ENCODE results near the gene SEMA4A.

SEMA4A gene

GRCh38 chr1:156136970-156137483, 16.4 kb upstream of the SEMA4A start:
- no peak for DNase-seq

DNA sequence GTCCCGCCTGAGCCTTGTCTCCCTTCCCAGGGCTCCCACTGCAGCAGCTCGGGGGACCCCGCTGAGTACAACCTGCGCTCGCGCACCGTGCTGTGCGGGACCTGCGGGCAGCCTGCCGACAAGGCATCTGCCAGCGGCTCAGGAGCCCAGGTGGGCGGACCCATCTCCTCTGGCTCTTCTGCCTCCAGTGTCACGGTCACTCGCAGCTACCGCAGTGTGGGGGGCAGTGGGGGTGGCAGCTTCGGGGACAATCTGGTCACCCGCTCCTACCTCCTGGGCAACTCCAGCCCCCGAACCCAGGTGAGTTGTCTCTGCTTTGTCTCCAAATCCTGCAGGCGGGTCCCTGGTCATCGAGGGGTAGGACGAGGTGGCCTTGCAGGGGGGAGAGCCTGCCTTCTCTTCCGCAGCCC, 14.9 kb upstream of the SEMA4A start:
- no peak for DNase-seq

- DNase-seq = no peak
Observed at GRCh38 chr1:156140879-156141707, 12.3 kb upstream of the SEMA4A start.

- DNase-seq = peak; percentile 19
Observed at GRCh38 chr1:156143765-156144489, 9.5 kb upstream of the SEMA4A start.

GRCh38 chr1:156144742-156145141, 8.6 kb upstream of the SEMA4A start:
- peak; percentile 20 for DNase-seq

- DNase-seq = no peak
Observed at GRCh38 chr1:156145650-156146019, 7.8 kb upstream of the SEMA4A start.

GRCh38 chr1:156146020-156146768, 7.2 kb upstream of the SEMA4A start:
- DNase-seq = peak; percentile 56

- DNase-seq = peak; percentile 39
Observed at GRCh38 chr1:156146769-156147405, 6.5 kb upstream of the SEMA4A start.

GRCh38 chr1:156148216-156148615, 5.2 kb upstream of the SEMA4A start:
- peak; percentile 67 for DNase-seq

GRCh38 chr1:156149374-156150332, 3.7 kb upstream of the SEMA4A start:
- peak; percentile 30 for DNase-seq

- DNase-seq = peak; percentile 42
Observed at GRCh38 chr1:156150333-156151011, 2.9 kb upstream of the SEMA4A start.

- peak; percentile 63 for DNase-seq
Observed at GRCh38 chr1:156151093-156151688, 2.2 kb upstream of the SEMA4A start.

- DNase-seq = no peak
Observed at GRCh38 chr1:156152628-156153027, 757 bp upstream of the SEMA4A start.

DNA sequence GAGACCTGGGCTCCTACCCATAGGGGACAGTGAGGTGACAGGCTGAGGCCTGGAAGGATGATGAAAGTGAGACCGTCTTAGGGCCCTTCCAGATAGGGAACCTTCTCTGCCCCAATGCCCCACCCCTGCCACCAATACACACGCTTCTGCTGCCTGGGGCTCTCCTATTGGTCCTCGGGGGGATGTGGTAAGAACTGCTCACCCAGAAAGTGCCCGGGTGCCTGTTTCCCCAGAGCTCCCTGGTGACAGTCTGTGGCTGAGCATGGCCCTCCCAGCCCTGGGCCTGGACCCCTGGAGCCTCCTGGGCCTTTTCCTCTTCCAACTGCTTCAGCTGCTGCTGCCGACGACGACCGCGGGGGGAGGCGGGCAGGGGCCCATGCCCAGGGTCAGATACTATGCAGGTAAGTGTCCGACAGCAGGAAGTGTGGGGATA, 948 bp downstream of the SEMA4A start:
- DNase-seq = peak; percentile 86

DNA sequence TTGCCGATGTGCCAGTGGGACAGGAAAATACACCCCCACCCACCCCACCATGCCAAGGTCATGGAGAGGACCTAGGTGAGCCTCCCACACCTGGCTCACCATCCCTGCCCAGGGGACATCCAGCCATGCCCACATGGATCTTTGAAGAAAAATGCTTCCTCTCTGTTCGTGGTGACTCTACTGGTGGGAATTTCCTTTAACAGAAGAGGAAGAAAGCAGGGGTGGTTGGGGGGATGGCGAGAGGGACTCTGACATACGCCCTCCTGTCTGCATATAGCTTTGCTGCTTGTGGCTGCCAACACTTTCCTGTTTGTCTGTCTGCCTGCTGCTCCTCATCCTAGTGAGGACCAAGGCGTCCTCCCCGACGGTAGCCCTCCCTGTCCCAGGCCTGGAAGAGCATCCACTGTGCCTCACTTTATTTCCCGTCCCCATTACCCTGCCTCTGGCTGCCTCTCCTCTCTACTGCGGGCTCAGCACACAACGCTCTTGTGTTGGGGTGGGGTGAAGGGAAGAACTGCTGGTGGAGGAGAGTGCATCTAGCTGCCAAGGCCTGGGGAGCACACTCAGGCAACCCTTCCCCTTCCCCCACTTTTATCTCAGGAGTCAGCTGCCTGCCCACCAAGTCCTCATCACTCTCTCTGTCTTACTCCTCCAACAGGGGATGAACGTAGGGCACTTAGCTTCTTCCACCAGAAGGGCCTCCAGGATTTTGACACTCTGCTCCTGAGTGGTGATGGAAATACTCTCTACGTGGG, 2.5 kb downstream of the SEMA4A start:
- DNase-seq = peak; percentile 25

DNA sequence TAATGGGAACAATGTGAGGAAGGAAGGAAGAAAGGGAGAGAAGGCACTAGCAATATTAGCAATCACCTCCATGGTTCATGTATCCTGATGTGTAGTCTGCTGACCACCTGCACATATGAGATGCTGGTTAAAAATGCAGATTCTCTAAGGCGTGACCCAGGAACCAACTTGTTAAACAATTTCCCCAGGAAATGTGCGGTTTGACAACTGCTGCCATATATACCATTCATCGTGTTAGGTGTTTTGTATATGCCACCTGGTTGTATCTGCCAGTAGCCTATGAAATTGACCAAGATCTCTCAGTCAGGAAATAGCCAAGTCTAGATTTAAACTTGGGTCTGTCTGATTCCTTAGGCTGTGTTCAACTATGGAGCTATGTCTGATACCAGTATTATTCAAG, 4.1 kb downstream of the SEMA4A start:
- DNase-seq = peak; percentile 15

- DNase-seq = no peak
Observed at GRCh38 chr1:156157966-156158365, 4.6 kb downstream of the SEMA4A start.

DNA sequence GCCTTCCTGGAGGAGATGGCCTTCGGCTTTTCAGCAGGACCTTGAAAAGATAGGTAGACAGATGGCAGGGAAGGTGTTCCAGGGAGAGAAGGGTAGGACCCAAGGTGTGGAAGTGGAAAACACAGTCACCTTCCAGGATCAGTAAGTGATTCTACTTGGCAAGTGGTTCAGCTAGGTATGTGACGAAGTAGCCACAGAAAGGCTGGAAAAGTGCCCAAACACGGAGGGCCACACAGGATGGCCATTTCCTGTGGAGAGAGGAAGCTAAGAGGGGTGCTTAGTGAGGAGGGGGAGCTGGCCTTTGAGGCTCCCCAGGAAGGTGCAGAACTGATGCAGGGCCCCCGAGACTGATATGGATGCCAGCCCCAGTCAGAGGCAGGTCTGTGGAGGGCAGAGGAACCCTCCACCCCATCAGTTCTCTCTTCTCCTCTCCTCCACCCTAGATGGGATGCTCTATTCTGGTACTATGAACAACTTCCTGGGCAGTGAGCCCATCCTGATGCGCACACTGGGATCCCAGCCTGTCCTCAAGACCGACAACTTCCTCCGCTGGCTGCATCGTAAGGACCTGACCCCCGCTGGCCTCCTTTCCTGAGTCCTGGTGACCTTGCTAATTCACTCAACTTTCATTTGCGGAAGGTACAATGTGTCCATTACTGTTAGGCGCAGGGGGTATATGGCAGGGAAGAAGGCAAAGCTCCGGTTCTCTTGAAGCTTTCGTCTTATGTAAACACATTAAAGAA, 6.8 kb downstream of the SEMA4A start:
- peak; percentile 10 for DNase-seq

GRCh38 chr1:156160743-156161171, 7.4 kb downstream of the SEMA4A start:
- peak; percentile 71 for DNase-seq
